ENCODE measurements around the gene ZNF230. TPM values are rescaled to one million over a fixed set of nuclear protein-coding genes. Genes with fewer than 3 reads are reported as not detected.

ZNF230 gene
- polyA plus RNA-seq (ENCODE audit: insufficient read length in 12 of 12) = 1 to 10 TPM in 11 of 12 donors, not detected in 1; 2.1 to 5.3 (median 3.5) TPM
- long read RNA-seq, donor 1, full-length matches to known transcripts = 3 of 3 reads
- long read RNA-seq, donor 1, partial matches to known transcripts = 0 of 3 reads
- long read RNA-seq, donor 1, other reads (novel, unspliced or antisense) = 0 of 3 reads
- long read RNA-seq, donor 2, full-length matches to known transcripts = 4 of 4 reads
- long read RNA-seq, donor 2, partial matches to known transcripts = 0 of 4 reads
- long read RNA-seq, donor 2, other reads (novel, unspliced or antisense) = 0 of 4 reads
- long read RNA-seq, donor 3 = 0 reads
- long read RNA-seq, donor 4 = 0 reads
- long read RNA-seq, donor 5, full-length matches to known transcripts = 1 of 1 reads
- long read RNA-seq, donor 5, partial matches to known transcripts = 0 of 1 reads
- long read RNA-seq, donor 5, other reads (novel, unspliced or antisense) = 0 of 1 reads
- long read RNA-seq, donor 6, partial matches to known transcripts = 0 of 1 reads
- long read RNA-seq, donor 6, other reads (novel, unspliced or antisense) = 0 of 1 reads
- long read RNA-seq, donor 7, full-length matches to known transcripts = 1 of 1 reads
- long read RNA-seq, donor 7, partial matches to known transcripts = 0 of 1 reads
- long read RNA-seq, donor 7, other reads (novel, unspliced or antisense) = 0 of 1 reads
- long read RNA-seq, donor 8, full-length matches to known transcripts = 2 of 2 reads
- long read RNA-seq, donor 8, partial matches to known transcripts = 0 of 2 reads
- long read RNA-seq, donor 8, other reads (novel, unspliced or antisense) = 0 of 2 reads
- long read RNA-seq, donor 9 = 0 reads
- long read RNA-seq, donor 10, full-length matches to known transcripts = 4 of 4 reads
- long read RNA-seq, donor 10, partial matches to known transcripts = 0 of 4 reads
- long read RNA-seq, donor 10, other reads (novel, unspliced or antisense) = 0 of 4 reads
- long read RNA-seq, donor 11, full-length matches to known transcripts = 2 of 2 reads
- long read RNA-seq, donor 11, partial matches to known transcripts = 0 of 2 reads
- long read RNA-seq, donor 11, other reads (novel, unspliced or antisense) = 0 of 2 reads

- peak; percentile 96 for DNase-seq
These were observed at the start of gene ZNF230 for GRCh38 chr19:44002566-44003460. Gene ZNF230 (plus strand): TSS chr19:44002957. CDS start chr19:44007079, 4,122 bp downstream.

GRCh38 chr19:43956827-43957226 lies 45.9 kb upstream of the ZNF230 start:
- DNase-seq = no peak

DNA sequence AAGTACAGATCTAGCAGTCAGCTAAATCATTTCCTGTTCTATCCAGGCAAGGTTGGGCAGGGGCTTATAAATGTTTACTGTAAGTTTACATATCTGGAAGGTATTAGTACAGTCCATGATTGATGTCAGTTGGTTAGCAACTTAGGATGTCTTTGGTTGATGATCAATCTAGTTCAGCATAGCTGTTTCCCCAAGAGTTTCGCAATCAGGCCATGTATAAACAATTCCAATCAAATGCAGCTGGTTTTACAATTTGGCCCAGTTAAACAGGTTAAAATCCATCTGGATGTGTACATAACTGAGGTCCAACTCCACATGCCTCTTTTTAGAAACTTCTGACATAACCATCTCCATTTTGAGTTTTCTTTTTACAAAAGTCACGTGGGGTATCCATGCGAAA lies 44.9 kb upstream of the ZNF230 start:
- no peak for DNase-seq

- no peak for DNase-seq
These were observed 42.3 kb upstream of the ZNF230 start for GRCh38 chr19:43960411-43960810.

DNA sequence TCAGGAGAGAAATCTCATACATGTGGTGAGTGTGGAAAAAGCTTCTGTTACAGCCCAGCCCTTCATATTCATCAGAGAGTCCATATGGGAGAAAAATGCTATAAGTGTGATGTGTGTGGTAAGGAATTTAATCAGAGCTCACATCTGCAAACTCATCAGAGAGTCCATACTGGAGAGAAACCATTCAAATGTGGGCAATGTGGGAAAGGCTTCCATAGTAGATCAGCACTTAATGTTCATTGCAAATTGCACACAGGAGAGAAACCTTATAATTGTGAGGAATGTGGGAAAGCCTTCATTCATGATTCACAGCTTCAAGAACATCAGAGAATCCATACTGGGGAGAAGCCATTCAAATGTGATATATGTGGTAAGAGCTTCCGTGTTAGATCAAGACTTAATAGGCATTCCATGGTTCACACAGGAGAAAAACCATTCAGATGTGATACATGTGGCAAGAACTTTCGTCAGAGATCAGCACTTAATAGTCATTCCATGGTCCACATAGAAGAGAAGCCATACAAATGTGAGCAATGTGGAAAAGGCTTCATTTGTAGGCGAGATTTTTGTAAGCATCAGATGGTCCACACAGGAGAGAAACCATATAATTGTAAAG lies 36.6 kb upstream of the ZNF230 start:
- no peak for DNase-seq

DNA sequence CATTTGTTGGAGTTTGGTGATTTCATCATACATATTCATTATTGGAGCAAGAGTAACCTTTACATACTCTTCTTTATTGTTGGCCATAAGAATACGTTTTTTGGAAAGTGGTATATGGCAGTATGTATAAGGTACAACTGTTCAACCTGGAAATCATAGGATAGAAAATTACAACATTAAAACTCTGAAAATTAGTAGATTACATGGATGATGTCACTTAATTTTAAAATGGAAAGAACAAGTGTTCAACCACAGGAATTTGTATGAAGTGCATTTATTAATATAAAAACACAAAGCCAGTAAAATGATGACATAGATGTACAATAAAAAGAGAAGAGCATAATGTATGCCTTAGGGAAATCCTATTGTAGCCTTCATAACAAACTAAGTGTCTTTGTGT lies 26.0 kb upstream of the ZNF230 start:
- no peak for DNase-seq

- DNase-seq = no peak
These were observed 19.2 kb upstream of the ZNF230 start for GRCh38 chr19:43983544-43983911.

DNA sequence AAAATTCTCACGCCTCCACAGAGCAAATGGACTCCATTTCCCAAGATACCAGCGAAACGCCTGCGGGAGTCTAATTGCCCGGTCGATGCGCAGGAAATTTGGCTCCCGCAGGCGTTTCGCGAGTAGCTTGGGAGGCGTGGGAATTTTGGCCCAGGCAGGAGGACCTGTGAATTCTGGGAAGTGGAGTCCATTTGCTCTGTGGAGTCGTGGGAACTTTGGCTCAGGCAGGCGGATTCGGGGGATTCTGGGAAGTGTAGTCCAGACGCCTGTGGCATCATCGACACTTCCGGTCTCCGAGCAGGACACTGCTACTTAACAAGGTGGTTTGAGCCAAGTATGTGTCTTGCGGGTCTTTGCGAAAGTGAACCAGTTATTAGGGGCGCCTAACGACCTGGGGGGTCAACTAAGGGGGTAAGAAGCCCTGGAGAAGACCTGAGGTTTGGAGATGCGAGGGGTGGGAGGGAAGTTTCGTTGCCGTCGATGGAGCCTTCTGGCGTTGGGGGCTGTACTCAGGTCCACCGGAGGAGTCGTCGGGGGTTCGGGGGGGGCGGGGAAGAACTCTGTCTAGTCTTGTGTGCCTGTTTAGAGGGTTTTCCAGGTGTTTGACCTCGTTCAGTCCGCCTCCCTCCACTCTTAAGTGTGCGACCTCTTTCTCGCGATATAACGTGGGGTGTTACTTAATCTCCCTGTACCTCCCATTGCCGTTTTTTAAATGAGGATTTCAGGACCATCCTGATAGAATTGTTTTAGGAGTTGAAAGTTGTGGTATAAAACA lies 18.7 kb upstream of the ZNF230 start, which contains the start of gene ZNF155:
ZNF155 (plus strand) TSS at position 277 of the 775 bp plus-strand sequence. CDS start 4,356 bp downstream, outside the sequence.
- DNase-seq = peak; percentile 96

DNA sequence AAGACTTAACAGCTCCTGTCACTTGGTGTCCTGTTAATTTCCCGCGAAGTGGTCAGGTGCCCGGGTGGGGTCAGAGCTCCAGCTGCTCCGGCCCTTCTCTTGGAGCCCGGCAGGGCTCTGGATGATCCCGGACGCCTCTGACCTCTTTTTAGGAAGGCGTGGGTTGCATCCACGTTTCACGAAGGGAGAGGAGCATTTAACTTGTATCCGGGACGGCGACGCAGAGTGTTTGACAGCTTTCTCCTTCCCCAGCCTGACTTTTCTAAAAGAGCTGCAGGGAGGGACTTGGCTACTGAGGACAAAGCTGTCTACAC lies 18.1 kb upstream of the ZNF230 start:
- DNase-seq = no peak

DNA sequence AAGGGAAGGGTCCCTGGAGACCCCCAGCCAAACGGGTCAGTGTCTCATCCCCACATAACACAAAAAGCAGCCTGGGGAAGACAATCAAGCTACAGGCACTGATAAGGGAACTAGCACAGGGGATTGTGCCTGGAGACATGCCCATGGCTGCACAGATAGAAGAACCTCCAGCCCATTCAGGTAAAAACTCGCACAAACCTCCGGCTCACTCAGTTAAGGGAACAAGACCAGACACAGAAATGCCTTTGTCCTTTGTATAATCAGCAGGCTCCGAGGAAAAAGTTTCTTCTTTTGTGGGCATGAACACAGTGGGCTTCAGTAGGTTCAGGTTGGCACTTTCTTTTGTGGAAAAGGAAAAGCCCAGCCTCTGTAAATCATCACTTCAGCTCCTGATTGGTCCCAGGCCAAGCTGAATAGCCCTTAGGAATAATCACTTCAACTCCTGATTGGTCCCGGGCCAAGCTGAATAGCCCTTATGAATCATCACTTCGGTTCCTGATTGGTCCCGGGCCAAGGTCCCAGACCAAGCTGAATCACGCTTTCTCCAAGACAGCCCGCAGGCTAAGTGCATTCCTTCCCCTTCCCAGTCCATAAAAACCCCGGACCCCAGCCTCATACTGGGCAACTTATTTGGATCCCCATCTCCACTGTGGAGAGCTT lies 5.0 kb upstream of the ZNF230 start:
- no peak for DNase-seq

DNA sequence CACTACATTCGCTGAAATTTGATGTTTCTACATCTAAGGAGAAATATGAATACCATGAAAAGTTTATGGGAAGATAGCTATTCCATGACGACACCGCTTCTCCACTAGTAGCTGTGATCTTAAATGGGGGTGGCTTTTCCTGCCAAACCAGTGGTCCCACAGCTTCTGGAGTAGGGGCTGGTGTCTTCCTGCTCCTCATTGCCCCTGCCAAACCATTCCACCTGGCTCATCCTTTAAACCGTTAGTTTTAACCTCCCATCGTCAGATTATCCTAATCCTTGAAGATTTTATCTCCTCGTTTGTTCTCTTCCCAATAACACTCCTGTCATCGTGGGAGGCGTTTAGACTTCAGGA lies 568 bp upstream of the ZNF230 start:
- no peak for DNase-seq

GRCh38 chr19:44003461-44004009 lies 778 bp downstream of the ZNF230 start:
- DNase-seq = no peak

DNA sequence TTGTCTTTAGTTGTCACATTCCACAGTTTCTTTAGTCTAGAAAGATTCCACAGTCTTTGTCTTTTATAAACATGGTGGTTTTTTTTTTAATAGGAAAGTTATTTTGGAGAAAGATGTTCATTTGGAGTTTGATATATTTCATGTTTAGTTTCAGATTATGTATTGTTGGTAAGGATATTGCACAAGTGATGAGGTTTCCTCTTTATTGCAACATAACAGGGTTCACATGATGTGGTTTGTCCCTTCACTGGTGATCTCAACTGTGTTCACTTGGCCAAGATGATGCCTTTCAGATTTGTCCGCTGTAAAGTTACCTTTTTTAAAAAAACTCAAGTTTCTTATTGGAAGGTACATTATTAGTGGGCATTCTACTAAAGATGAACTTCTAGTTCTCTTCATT lies 3.2 kb downstream of the ZNF230 start:
- no peak for DNase-seq

GRCh38 chr19:44007473-44007872 lies 4.7 kb downstream of the ZNF230 start:
- DNase-seq = no peak

- no peak for DNase-seq
These were observed 7.7 kb downstream of the ZNF230 start for GRCh38 chr19:44010468-44010867.

DNA sequence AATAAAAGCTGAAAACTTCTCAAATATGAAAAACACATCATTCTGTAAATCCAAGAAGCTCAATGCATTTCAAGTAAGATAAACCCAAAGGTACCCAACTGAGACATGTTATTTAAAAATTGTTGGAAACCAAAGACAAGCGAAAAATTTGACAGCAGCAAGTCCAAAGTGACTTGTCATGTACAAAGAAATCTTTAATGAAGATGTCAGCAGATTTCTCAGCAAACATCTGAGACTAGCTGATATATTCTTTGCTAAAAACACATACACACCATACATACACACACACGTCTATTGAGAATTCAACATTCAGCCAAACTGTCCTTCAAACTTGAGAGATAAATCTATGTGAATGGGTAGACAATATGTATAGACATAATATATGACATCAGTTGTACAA lies 16.7 kb downstream of the ZNF230 start:
- no peak for DNase-seq

DNA sequence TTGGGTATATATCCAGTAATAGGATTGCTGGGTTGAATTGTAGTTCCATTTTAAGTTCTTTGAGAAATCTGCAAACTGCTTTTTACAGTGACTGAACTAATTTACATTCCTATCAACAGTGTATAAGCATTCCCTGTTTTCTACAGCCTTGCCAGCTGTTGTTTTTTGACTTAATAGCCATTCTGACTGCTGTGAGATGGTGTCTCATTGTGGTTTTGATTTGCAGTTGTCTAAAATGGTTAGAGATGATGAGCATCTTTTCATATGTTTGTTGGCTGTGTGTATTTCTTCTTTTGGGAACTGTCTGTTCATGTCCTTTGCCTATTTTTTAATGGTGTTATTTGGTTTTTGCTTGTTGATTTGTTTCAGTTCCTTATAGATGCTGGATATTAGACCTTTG lies 18.5 kb downstream of the ZNF230 start:
- DNase-seq = no peak

DNA sequence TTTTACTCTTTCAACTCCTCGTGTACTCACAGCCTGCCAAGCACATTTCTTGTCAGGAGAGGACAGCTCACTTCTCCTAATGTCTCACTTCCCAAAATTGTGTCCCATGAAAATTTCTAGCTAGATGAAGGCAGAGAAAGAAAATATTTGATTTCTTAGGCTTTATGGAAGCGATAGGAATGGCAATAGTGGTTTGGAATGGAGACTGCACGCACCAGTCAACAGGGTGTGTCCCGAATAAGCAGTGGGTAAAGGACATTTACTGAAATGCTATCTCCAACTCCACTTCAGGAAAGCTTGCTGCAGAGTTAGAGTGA lies 22.1 kb downstream of the ZNF230 start:
- no peak for DNase-seq

DNA sequence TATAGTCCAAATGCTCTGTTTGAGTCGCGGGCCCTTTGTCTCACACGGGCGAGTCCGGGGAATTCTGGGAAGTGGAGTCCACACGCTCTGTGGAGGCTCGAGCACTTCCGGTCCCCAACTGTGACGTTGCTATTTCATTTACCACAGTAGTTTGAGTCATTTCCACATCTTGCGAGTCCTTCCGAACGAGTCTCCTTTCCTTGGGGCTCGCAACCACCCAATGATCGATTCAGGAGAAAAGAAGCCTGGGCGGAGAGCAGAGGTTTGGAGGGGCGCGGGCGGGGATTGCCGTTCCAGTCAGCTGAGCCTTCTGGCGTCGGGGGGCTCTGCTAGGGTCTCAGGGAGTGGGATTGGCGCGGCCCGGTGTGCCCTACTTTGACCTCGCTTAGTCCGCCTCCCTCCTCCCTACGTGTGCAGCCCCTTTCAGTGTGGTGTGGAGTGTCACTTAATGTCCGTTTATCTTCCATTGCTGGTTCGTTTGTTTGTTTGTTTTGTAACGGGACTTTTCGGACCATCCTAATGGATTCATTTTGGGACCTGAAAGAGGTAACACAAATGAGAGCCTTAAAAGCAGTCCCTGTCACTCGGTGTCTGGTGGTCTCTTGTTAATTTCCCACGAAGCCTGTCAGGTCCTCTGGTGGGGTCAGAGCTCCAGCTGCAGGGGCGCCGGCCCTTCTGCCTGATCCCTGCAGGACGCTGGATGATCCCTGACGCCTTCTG lies 22.6 kb downstream of the ZNF230 start, which contains the start of gene ZNF222:
ZNF222 (plus strand) TSS at position 163 of the 720 bp plus-strand sequence; CDS start at position 221, 58 bp downstream.
- peak; percentile 89 for DNase-seq
